Endothelial cell of umbilical vein (primary cell): Measurements from ENCODE around the gene SMAP1.

Source experiments
- EZH2 ChIP-seq: IDR thresholded peaks from 2 replicates; pipeline ENCODE4 v1.6.1; 2012; ENCODE audit warnings: borderline replicate concordance, low read depth, mild to moderate bottlenecking, moderate library complexity, low read length, inconsistent platforms; ENCODE audit not compliant: severe bottlenecking
- POLR2A ChIP-seq: IDR thresholded peaks from 2 replicates; pipeline ENCODE4 v1.6.1; 2012; ENCODE audit warnings: low read depth, mild to moderate bottlenecking, control low read depth, low read length
- TF ChIP-seq, protein P1 (sequence below), 2 donors: IDR thresholded peaks; 1 replicate in 1 of 2; 2 replicates in 1 of 2; pipeline ENCODE4 v1.5.1; 2011; ENCODE audit warnings: low read length in 2 of 2, mild to moderate bottlenecking in 2 of 2, moderate library complexity in 2 of 2, control low read depth in 1 of 2, inconsistent platforms in 1 of 2, low read depth in 1 of 2; ENCODE audit not compliant: insufficient read depth in 1 of 2; ENCODE audit errors: extremely low read depth in 1 of 2

DNA sequence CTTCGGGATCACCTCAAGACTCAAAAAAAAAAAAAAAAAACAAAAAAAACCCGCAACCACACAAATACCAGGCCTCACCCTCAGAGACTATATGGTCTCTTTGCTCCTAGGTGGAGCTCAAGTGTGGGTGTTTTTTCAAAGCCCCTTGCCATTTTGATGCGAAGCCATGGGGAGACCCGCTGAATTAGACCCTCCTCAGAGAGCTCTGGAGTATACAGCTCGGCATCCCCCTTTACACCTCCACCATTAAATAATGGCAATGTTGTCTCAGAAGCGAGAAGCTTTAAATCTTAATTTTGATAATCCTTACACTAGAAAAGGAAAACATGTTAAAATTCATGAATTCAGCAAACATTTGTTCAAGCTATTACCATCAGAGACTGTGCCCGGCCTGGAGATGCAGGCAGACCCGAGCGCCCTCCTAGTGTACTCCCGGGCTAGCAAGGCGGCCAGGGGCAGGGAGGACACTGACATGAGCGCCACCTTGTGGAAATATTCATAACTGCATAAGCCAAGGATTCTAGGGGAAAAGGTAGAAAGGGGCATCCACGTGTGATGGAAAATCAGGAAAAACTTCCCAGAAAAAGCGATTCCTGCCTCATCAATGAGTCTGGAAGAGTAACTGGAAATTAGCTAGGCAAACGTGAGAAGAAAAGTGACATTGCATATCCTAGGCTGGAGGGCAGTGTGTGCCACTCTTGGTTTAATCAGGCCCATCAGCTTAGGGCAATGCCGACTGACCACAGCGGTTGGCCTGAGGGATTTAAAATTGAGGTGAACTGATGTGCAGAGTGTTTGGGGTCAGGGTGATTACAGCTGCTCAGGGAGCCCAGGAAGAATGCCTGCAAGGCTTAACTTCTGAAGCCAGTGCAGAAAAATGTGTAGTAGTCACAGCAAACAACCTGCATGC lies 216.6 kb downstream of the SMAP1 start:
- TF ChIP-seq POLR2A (no peak), EZH2 (no peak)
- TF ChIP-seq, protein P1, sequence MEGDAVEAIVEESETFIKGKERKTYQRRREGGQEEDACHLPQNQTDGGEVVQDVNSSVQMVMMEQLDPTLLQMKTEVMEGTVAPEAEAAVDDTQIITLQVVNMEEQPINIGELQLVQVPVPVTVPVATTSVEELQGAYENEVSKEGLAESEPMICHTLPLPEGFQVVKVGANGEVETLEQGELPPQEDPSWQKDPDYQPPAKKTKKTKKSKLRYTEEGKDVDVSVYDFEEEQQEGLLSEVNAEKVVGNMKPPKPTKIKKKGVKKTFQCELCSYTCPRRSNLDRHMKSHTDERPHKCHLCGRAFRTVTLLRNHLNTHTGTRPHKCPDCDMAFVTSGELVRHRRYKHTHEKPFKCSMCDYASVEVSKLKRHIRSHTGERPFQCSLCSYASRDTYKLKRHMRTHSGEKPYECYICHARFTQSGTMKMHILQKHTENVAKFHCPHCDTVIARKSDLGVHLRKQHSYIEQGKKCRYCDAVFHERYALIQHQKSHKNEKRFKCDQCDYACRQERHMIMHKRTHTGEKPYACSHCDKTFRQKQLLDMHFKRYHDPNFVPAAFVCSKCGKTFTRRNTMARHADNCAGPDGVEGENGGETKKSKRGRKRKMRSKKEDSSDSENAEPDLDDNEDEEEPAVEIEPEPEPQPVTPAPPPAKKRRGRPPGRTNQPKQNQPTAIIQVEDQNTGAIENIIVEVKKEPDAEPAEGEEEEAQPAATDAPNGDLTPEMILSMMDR (IDR thresholded peaks at IDR 0.05; ENCODE audit: extremely low read depth in 1 of 2, insufficient read depth in 1 of 2, low read depth in 1 of 2, low read length in 2 of 2): peak; percentile 74
